Skeletal muscle tissue (tissue), 4 donors: ENCODE data around the gene GRID1. TPM values are rescaled to one million over a fixed set of nuclear protein-coding genes. Genes with fewer than 3 reads are reported as not detected.
"Not testable (repeated sequence)": the region's sequence is repeated elsewhere in the genome, so short reads cannot be mapped to it uniquely, and the experiment has no call there.

Experiments
- H3K27ac ChIP-seq: one replicate; pipeline ENCODE4 v1.7.0; 2013; ENCODE audit warnings: mild to moderate bottlenecking, low read depth, low read length, inconsistent platforms
- H3K27me3 ChIP-seq, 3 donors: one replicate each; pipeline ENCODE4 v1.7.0; 2013; ENCODE audit warnings: low read length in 3 of 3; ENCODE audit not compliant: control insufficient read depth in 3 of 3, insufficient read depth in 3 of 3
- H3K36me3 ChIP-seq, 3 donors: one replicate each; pipeline ENCODE4 v1.7.0; 2013; ENCODE audit warnings: low read length in 3 of 3; ENCODE audit not compliant: control insufficient read depth in 3 of 3, insufficient read depth in 3 of 3
- H3K4me1 ChIP-seq, 3 donors: one replicate each; pipeline ENCODE4 v1.7.0; 2013; ENCODE audit warnings: low read length in 3 of 3, mild to moderate bottlenecking in 3 of 3; ENCODE audit not compliant: control insufficient read depth in 3 of 3, insufficient read depth in 3 of 3
- H3K4me3 ChIP-seq, 3 donors: one replicate each; pipeline ENCODE4 v1.7.0; 2013; ENCODE audit warnings: low read length in 3 of 3
- H3K9ac ChIP-seq, 3 donors: one replicate each; pipeline ENCODE4 v1.7.0; 2013; ENCODE audit warnings: low read length in 3 of 3, mild to moderate bottlenecking in 3 of 3, moderate library complexity in 2 of 3, low read depth in 1 of 3
- H3K9me3 ChIP-seq, 3 donors: one replicate each; pipeline ENCODE4 v1.7.0; 2013; ENCODE audit warnings: low read length in 3 of 3; ENCODE audit not compliant: control insufficient read depth in 3 of 3
- total RNA-seq: library from RNA; depleted of rRNA; stranded (reverse); fragments of >200 nt; gene quantifications from one replicate; pipeline ENCODE4 v1.2.3, GENCODE V29; 2014
- donor health status: Osteomylitis.

Gene GRID1
- total RNA-seq, 1 donor from 2014 or later, result 2.1 TPM

- Histone ChIP-seq H3K27ac (no peak overlapping the region), H3K9me3 (no peaks in the 10 kb centered on the region), H3K27me3 (peaks cover 2 to 7% (median 4%) of the 10 kb centered on the region in 3 donors), H3K4me1 (no peaks in the 10 kb centered on the region), H3K4me3 (no peak overlapping the region), H3K9ac (no peak overlapping the region), H3K36me3 (no peaks in the 10 kb centered on the region)
Measured at GRCh38 chr10:86077871-86078638, 288.5 kb downstream of the GRID1 start.

DNA sequence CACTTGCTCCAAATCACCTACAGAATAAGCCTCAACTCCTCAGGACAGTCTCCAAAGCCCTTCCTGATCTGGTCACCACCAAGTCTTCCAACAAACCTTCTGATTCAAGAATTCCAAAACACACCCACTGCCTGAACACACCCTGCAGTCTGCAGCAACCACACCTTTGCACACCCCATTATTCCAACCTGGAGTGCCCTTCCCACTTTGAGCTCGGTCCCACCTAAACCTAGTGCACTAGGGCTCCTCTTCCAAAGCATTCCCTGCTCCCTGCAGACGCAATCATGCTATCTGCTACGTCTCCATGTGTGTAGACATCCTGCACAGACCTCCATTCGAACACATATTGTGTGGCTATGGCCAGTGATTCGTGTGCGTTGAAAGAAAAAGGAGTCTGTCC, 289.3 kb downstream of the GRID1 start:
- Histone ChIP-seq H3K4me1 (no peaks in the 10 kb centered on the region), H3K36me3 (no peaks in the 10 kb centered on the region), H3K27me3 (peaks cover 0 to 4% (median 0%) of the 10 kb centered on the region in 3 donors), H3K4me3 (no peak overlapping the region), H3K9ac (no peak overlapping the region), H3K9me3 (no peaks in the 10 kb centered on the region), H3K27ac (no peak overlapping the region)

- H3K9ac ChIP-seq, H3K4me3 ChIP-seq, H3K36me3 ChIP-seq, H3K4me1 ChIP-seq, H3K9me3 ChIP-seq, H3K27ac ChIP-seq, H3K27me3 ChIP-seq: not testable (repeated sequence)
Measured at GRCh38 chr10:86076497-86076896, 290.1 kb downstream of the GRID1 start.

GRCh38 chr10:86075512-86075911, 291.1 kb downstream of the GRID1 start:
- Histone ChIP-seq H3K9ac (no peak overlapping the region), H3K27ac (no peak overlapping the region), H3K36me3 (no peaks in the 10 kb centered on the region), H3K4me3 (no peak overlapping the region), H3K27me3 (peaks cover 0 to 4% (median 0%) of the 10 kb centered on the region in 3 donors), H3K9me3 (no peaks in the 10 kb centered on the region), H3K4me1 (no peaks in the 10 kb centered on the region)

- Histone ChIP-seq H3K9ac (no peak overlapping the region), H3K27me3 (peaks cover 0 to 4% (median 3%) of the 10 kb centered on the region in 3 donors), H3K4me3 (no peak overlapping the region), H3K4me1 (no peaks in the 10 kb centered on the region), H3K27ac (no peak overlapping the region), H3K36me3 (no peaks in the 10 kb centered on the region), H3K9me3 (no peaks in the 10 kb centered on the region)
Measured at GRCh38 chr10:86074294-86074693, 292.3 kb downstream of the GRID1 start.

- no peaks in the 10 kb centered on the region for H3K36me3 ChIP-seq
- H3K4me1 ChIP-seq, result no peaks in the 10 kb centered on the region
- peaks cover 0 to 4% (median 3%) of the 10 kb centered on the region in 3 donors for H3K27me3 ChIP-seq
- H3K9me3 ChIP-seq, result no peaks in the 10 kb centered on the region
- no peak overlapping the region for H3K4me3 ChIP-seq
- no peak overlapping the region for H3K27ac ChIP-seq
- no peak overlapping the region for H3K9ac ChIP-seq
Measured at GRCh38 chr10:86073199-86073977, 293.2 kb downstream of the GRID1 start.

DNA sequence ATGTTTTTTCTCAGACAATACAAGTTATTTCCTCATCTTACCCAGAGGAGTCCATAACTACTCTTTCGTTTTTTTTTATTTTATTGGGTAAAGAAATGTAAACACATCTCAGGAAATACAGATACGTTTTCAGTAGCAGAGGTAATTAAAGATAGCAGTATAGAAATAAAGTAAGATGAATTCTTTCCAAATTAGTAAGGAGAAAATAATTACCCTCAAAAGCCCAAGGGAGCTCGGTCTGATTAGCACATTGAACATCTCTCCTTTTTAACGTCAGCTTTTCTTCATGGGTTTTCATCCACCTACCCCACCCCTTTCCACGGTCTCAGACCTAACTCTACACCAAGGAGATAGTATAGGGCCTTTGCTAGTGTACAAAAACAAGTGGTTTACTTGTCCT, 294.2 kb downstream of the GRID1 start:
- Histone ChIP-seq H3K27ac (no peak overlapping the region), H3K36me3 (no peaks in the 10 kb centered on the region), H3K4me3 (no peak overlapping the region), H3K27me3 (peaks cover 0 to 3% (median 3%) of the 10 kb centered on the region in 3 donors), H3K4me1 (no peaks in the 10 kb centered on the region), H3K9me3 (no peaks in the 10 kb centered on the region), H3K9ac (no peak overlapping the region)

- Histone ChIP-seq H3K36me3 (no peaks in the 10 kb centered on the region), H3K27me3 (peaks cover 0 to 3% (median 0%) of the 10 kb centered on the region in 3 donors), H3K27ac (no peak overlapping the region), H3K4me3 (no peak overlapping the region), H3K9ac (no peak overlapping the region), H3K4me1 (no peaks in the 10 kb centered on the region), H3K9me3 (no peaks in the 10 kb centered on the region)
Measured at GRCh38 chr10:86071758-86072157, 294.8 kb downstream of the GRID1 start.

- H3K27me3 ChIP-seq, result peaks cover 0 to 3% (median 0%) of the 10 kb centered on the region in 3 donors
- H3K4me3 ChIP-seq, result no peak overlapping the region
- H3K9ac ChIP-seq, result no peak overlapping the region
- H3K4me1 ChIP-seq, result no peaks in the 10 kb centered on the region
- H3K9me3 ChIP-seq, result no peaks in the 10 kb centered on the region
- no peaks in the 10 kb centered on the region for H3K36me3 ChIP-seq
- no peak overlapping the region for H3K27ac ChIP-seq
Measured at GRCh38 chr10:86071145-86071544, 295.4 kb downstream of the GRID1 start.

GRCh38 chr10:86070278-86070677, 296.3 kb downstream of the GRID1 start:
- peaks cover 0 to 4% (median 0%) of the 10 kb centered on the region in 3 donors for H3K27me3 ChIP-seq
- H3K4me3 ChIP-seq, result no peak overlapping the region
- no peaks in the 10 kb centered on the region for H3K4me1 ChIP-seq

More at GRCh38 chr10:86070278-86070677, 296.3 kb downstream of the GRID1 start:
- Histone ChIP-seq H3K9ac (no peak overlapping the region), H3K9me3 (no peaks in the 10 kb centered on the region), H3K27ac (no peak overlapping the region), H3K36me3 (no peaks in the 10 kb centered on the region)
